GM18868 (cell line): ENCODE data around the gene CLDN5.

Source experiments
- ATAC-seq: cut with Tn5 transposase; IDR thresholded peaks from one replicate; pipeline ENCODE4 v1.9.1; 2021; ENCODE audit warnings: mild to moderate bottlenecking, moderate library complexity; ENCODE audit not compliant: unreplicated experiment

The CLDN5 gene

DNA sequence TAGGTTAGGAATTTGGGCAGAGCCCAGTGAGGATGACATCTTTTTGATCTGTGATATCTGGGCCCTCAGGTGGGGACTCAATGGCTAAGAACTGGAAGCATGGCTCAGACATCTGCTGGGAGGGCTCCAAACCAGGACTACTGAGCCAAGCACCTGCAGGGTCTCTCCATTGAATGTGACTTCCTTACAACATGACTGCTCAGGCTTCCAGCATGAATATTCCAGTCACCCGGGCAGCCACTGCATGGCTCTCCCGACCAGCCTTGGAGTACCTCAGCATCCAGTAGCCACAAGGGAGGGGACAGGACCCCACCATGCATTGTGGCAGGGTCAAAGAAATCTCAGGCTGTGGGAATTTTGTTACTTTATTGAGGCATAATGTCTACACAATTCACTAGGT is 35.9 kb downstream of the CLDN5 start:
- no peak for ATAC-seq

GRCh38 chr22:19483481-19484244 is 40.5 kb downstream of the CLDN5 start:
- no peak for ATAC-seq

DNA sequence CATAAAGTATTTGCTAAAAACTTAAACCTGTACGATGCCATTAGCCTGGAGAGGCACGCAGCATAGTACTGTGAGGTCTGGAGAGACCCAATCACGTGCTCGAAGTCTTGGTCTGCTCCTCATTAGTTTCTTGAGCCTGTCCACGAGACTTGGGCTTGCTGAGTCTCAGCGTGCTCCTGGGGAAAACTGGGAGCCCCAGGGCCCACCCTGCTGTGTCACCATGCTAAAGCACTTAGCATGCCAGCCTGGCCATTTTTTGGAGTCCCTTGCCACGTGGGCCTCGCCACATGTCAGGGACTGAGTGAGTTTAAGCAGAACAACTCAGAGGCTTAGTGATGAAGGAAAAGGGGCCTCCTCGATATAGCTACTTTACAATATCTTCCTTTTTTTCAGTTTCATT is 41.9 kb downstream of the CLDN5 start:
- ATAC-seq = no peak

DNA sequence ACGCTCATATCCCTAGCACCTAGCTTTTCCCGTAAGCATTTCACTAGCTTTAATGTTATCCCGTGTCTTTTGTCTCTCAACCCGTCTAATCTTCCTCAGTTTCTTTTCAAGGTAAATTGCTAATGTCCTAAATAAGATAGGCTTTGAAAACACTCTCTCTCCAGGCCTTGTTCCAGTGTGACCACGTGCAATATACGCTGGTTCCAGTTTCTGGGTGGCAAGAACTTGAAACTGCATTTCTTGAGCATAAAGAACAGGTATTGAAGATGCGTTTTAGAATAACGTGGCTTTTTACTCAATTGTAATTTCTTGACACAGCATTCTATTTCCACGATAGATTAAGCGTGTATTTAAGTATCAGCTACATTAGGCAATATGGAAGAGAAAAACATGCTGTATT is 43.4 kb downstream of the CLDN5 start:
- no peak for ATAC-seq

DNA sequence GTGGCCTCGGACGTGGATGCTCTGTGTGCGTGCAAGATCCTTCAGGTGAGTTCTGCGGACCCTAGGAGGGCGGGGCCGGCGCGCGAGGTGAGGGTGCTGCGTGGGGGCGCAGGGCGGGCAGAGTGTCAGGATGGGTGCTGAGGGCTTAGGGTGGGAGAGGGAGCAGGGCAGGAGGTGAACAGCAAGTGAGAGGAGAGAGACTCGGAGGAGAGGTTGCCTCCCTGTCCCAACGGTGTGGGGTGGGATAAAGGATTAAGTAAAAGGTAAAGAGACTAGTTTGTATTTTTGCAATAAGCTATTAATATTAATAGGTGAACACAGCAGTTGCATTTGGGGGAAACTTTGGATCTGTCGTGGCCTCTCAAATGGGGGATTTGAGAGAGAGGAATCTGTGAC is 44.0 kb downstream of the CLDN5 start:
- no peak for ATAC-seq

DNA sequence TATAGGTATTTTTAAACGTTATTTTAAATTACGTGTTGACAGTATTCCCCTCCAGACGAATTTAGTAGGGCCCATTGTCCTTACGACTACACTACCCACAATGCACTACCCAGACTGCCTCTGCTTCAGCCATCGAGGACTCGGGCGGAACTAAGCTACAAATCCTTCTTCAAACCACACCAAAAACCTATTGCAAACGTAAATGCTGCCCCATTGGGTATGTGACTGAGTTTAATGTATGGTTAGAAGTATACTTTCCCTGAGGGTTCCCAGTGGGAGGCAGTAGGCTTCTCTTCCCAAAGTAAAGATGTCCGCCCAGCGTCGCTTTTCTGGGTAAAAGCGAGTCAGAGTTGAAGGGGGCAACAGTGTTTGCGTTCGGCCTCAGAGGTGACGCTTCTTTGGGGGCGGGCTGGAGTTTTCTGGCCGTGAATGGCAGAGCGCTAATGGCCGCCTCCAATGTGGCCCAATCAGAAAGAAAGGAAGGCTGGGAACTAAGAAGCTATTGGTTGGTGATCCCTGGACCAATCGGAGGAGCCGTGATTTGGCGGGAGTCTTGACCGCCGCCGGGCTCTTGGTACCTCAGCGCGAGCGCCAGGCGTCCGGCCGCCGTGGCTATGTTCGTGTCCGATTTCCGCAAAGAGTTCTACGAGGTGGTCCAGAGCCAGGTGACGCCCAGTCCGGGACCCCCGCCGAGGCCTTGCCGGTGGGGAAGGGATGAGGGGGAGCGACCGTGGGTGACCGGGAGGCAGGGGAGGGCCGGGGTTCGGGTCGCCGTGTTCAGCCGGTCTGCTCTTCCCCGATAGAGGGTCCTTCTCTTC is 44.6 kb downstream of the CLDN5 start, which contains the start of gene CDC45:
Gene CDC45, plus strand, starts transcription at position 566 of the 818 bp plus-strand sequence. Its CDS starts 49 bp downstream, at position 615.
- ATAC-seq = peak; percentile 89

DNA sequence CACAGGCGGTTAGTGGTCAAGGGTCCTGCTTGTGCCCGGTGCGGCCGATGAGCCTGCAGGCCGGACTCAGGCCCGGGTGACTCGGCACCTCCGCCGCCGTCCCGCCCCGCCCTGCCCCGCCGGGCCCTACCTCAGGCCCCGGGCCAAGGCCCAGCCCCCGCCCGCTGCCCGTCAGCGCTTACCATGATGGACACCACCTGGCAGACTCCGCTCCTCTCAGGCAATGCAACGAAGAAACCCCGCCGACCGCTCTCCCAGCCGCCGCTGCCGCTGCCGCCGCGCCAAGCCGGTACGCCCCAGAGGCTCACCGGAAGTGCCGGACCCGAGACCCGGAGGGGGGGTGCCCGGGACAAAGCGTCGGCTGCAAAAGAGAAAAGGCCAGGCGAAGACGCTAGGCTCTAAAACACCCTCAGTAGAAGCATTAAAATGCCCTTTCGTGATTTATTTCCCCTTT is 45.3 kb downstream of the CLDN5 start, which contains the start of gene UFD1:
Gene UFD1, minus strand, starts transcription at position 293 of the 454 bp plus-strand sequence. Its CDS starts 108 bp downstream, at position 185.
- peak; percentile 55 for ATAC-seq

DNA sequence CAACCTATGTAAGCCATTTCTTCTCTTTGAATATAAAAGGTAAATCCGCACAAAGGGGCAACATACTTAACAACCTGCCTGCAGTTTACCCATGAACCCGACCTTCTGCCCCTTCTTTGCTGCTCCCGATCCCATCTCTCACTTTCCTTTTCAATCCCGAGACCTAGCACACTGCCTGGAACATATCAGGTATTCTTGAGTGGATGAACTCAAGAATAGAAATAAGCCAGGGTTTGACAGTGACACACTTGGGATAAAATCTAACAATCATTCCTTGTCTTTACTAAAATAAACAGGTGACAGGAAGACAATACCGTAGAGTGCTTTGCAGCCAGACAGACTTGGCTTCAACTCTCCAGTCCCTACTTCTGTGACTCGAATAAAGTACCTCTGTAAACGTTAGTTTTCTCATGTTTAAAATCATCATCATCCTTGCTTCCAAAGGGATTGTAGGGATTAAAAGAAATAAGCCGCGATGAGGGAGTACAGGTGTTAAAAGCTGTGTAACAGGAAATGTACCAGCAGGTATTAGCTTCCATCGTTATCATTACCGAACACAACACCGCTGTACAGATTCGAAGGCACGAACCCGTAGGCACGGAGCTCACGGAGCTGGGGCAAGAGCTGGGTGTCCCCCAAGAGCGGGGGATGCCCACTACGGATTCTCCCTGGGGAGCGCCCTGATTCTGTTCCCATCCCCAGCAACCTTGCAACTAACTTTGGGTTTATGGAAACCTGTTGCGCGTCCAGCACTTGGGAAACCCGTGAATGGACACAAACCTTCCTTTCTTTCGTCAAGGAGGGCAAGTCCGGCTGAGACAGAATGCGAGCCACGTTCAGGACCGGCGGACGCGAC is 45.9 kb downstream of the CLDN5 start:
- ATAC-seq = no peak

DNA sequence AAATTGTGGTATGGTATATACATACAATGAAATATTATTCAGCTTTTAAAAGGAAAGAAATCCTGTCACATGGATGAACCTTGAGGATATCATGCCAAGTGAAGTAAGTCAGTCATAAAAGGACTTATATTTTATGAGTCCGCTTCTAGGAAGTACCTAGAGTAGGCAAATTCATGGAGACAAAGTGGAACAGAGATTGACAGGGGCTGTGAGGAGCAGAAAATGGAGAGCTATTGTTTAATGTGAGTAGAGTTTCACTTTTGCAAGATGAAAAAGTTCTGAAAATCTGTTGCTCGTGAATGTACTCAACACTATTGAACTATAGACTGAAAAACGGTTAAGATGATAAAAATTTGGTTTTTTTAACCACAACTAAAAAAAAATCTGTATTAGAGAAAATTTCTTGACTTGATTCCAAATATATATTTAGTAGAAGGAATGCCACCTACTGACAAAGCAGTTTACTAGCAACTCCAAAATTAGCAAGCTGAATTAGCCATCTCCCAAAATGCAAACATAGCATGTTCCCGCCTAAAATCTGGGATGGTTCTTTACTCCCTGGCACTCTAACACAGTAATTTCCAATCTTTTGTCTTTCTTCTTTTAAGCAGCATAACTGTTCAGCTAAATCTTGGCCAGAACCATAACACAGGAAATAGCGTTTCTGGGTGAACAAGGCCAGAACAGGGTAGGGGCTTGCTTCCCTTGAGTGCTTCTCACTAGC is 46.7 kb downstream of the CLDN5 start:
- no peak for ATAC-seq

DNA sequence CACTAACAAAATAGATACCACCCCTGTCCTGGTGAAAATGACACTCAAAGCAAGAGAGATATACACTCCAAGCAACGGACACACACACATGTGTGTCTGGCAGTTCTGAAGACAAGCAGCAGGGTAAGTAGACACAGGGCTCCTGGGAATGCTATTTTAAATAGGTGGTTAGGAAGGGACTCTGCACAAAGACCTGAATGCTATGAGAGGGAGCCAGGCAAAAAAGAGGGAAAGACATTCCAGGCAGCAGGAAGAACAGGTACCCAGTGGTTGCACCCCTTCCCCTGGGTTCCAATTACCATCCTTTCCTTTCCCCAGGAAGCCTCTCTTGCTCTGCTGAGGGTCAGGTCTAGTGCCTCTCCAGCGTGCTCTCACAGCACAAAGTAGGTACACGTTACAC is 48.2 kb downstream of the CLDN5 start:
- no peak for ATAC-seq

DNA sequence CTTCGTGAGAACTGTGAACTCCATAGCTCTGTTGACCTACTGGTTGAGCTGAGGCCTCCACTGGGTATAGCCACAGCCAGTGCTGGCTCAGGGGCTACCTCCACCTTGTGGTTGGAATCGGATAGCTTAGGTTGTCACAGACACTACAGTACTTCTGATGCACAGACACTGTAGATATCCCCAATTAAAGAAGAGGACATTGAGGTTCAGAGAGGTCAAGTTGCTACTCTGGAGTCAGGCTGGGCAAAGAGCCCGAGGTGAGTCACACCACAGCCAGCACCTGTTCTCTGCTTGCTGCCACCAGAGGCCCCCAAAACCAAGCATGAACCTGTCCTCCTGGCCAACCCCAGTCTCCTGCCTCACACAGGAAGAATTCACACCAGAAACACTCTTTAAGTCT is 50.6 kb downstream of the CLDN5 start:
- ATAC-seq = no peak
